H9 (cell line): ENCODE measurements around the gene EXO1. TPM values are rescaled to one million over a fixed set of nuclear protein-coding genes. Genes with fewer than 3 reads are reported as not detected.

Experiments used
- DNase-seq: peaks from one replicate; pipeline ENCODE4 v3.0.0-alpha.2; 2017
- H2AFZ ChIP-seq: one replicate; pipeline ENCODE4 v1.6.1; 2013; ENCODE audit warnings: mild to moderate bottlenecking, low read length, control low read depth, moderate library complexity
- H2AK5ac ChIP-seq: 2 replicates; pipeline ENCODE4 v1.6.1; 2013; ENCODE audit warnings: low read length, control low read depth, mixed read lengths; ENCODE audit not compliant: insufficient read length
- H2BK120ac ChIP-seq: one replicate; pipeline ENCODE4 v1.6.1; 2013; ENCODE audit warnings: low read depth, mild to moderate bottlenecking, low read length, control low read depth, inconsistent platforms; ENCODE audit not compliant: poor library complexity, severe bottlenecking
- H2BK12ac ChIP-seq: 2 replicates; pipeline ENCODE4 v1.6.1; 2013; ENCODE audit warnings: low read length, control low read depth, mixed read lengths, low read depth; ENCODE audit not compliant: insufficient read length
- H2BK15ac ChIP-seq: 2 replicates; pipeline ENCODE4 v1.6.1; 2013; ENCODE audit warnings: low read depth, low read length, control low read depth
- H2BK20ac ChIP-seq: one replicate; pipeline ENCODE4 v1.6.1; 2013; ENCODE audit warnings: low read depth, mild to moderate bottlenecking, low read length, control low read depth, inconsistent platforms; ENCODE audit not compliant: poor library complexity, severe bottlenecking
- H2BK5ac ChIP-seq: 2 replicates; pipeline ENCODE4 v1.6.1; 2013; ENCODE audit warnings: low read length, control low read depth, mixed read lengths; ENCODE audit not compliant: insufficient read length
- H3K14ac ChIP-seq: 2 replicates; pipeline ENCODE4 v1.6.1; 2013; ENCODE audit warnings: low read length, control low read depth; ENCODE audit not compliant: insufficient read depth
- H3K18ac ChIP-seq: 2 replicates; pipeline ENCODE4 v1.6.1; 2013; ENCODE audit warnings: low read depth, mild to moderate bottlenecking, mixed read lengths, low read length, control low read depth; ENCODE audit not compliant: insufficient read length
- H3K23ac ChIP-seq: 2 replicates; pipeline ENCODE4 v1.6.1; 2013; ENCODE audit warnings: low read length, control low read depth, mixed read lengths, low read depth; ENCODE audit not compliant: insufficient read length
- H3K23me2 ChIP-seq: 2 replicates; pipeline ENCODE4 v1.6.1; 2013; ENCODE audit warnings: low read depth, mild to moderate bottlenecking, mixed read lengths, low read length, control low read depth; ENCODE audit not compliant: insufficient read length, poor library complexity, severe bottlenecking
- H3K27ac ChIP-seq: 2 replicates; pipeline ENCODE4 v1.5.1; 2013; ENCODE audit warnings: low read length, control low read depth, mixed read lengths, low read depth; ENCODE audit not compliant: insufficient read length
- H3K27me3 ChIP-seq: 2 replicates; pipeline ENCODE4 v1.6.1; 2013; ENCODE audit warnings: low read length, control low read depth, inconsistent platforms; ENCODE audit not compliant: insufficient read depth
- H3K4ac ChIP-seq: 2 replicates; pipeline ENCODE4 v1.6.1; 2013; ENCODE audit warnings: low read depth, mild to moderate bottlenecking, control low read depth, inconsistent platforms, low read length, moderate library complexity
- H3K4me1 ChIP-seq: 2 replicates; pipeline ENCODE4 v1.6.1; 2013; ENCODE audit warnings: low read length, control low read depth, inconsistent platforms; ENCODE audit not compliant: insufficient read depth
- H3K4me2 ChIP-seq: 2 replicates; pipeline ENCODE4 v1.6.1; 2013; ENCODE audit warnings: low read length, control low read depth, mixed read lengths; ENCODE audit not compliant: insufficient read length, insufficient read depth
- H3K56ac ChIP-seq: 2 replicates; pipeline ENCODE4 v1.6.1; 2013; ENCODE audit warnings: low read depth, mild to moderate bottlenecking, mixed read lengths, low read length, control low read depth; ENCODE audit not compliant: insufficient read length
- H3K79me1 ChIP-seq: 2 replicates; pipeline ENCODE4 v1.6.1; 2013; ENCODE audit warnings: low read depth, mild to moderate bottlenecking, moderate library complexity, low read length, control low read depth, inconsistent platforms; ENCODE audit not compliant: insufficient read depth, poor library complexity, severe bottlenecking
- H3K79me2 ChIP-seq: 2 replicates; pipeline ENCODE4 v1.6.1; 2013; ENCODE audit warnings: low read length, control low read depth, inconsistent platforms; ENCODE audit not compliant: insufficient read depth
- H3K9ac ChIP-seq: 2 replicates; pipeline ENCODE4 v1.6.1; 2013; ENCODE audit warnings: low read length, control low read depth, mixed read lengths; ENCODE audit not compliant: insufficient read length; ENCODE audit errors: extremely low read depth
- H3K9me3 ChIP-seq: one replicate; pipeline ENCODE4 v1.6.1; 2013; ENCODE audit warnings: low read depth, low read length, inconsistent platforms; ENCODE audit not compliant: control insufficient read depth
- H3T11ph ChIP-seq: one replicate; pipeline ENCODE4 v1.6.1; 2013; ENCODE audit warnings: mild to moderate bottlenecking, low read length, control low read depth, inconsistent platforms
- H4K20me1 ChIP-seq: one replicate; pipeline ENCODE4 v1.6.1; 2013; ENCODE audit not compliant: control insufficient read depth, insufficient read length, insufficient read depth
- H4K5ac ChIP-seq: 2 replicates; pipeline ENCODE4 v1.6.1; 2013; ENCODE audit warnings: low read depth, mild to moderate bottlenecking, mixed read lengths, low read length, control low read depth; ENCODE audit not compliant: insufficient read length
- H4K8ac ChIP-seq: replicated peaks from 2 replicates; pipeline ENCODE4 v1.6.1; 2013; ENCODE audit warnings: low read length, control low read depth, mixed read lengths, low read depth; ENCODE audit not compliant: insufficient read length
- H4K91ac ChIP-seq: 2 replicates; pipeline ENCODE4 v1.6.1; 2013; ENCODE audit warnings: low read depth, mild to moderate bottlenecking, moderate library complexity, mixed read lengths, low read length, control low read depth; ENCODE audit not compliant: insufficient read length
- H3K27ac Mint-ChIP-seq, 3 experiments: 2 replicates in 2 of 3; 3 replicates in 1 of 3; pipeline ENCODE4 v1.8.0; 2020 to 2021; ENCODE audit warnings: mixed read lengths in 3 of 3, mild to moderate bottlenecking in 1 of 3, moderate library complexity in 1 of 3
- H3K27me3 Mint-ChIP-seq: 2 replicates; pipeline ENCODE4 v1.8.0; 2021; ENCODE audit warnings: low read depth, mild to moderate bottlenecking, moderate library complexity, mixed read lengths
- H3K36me3 Mint-ChIP-seq, 3 experiments: 2 replicates in 2 of 3; 3 replicates in 1 of 3; pipeline ENCODE4 v1.8.0; 2020 to 2021; ENCODE audit warnings: low read depth in 3 of 3, mixed read lengths in 3 of 3; ENCODE audit not compliant: insufficient read depth in 1 of 3
- H3K4me1 Mint-ChIP-seq, 2 experiments: 2 replicates each; pipeline ENCODE4 v1.8.0; 2020; ENCODE audit warnings: mixed read lengths in 2 of 2
- H3K4me3 Mint-ChIP-seq, 2 experiments: 2 replicates in 1 of 2; 3 replicates in 1 of 2; pipeline ENCODE4 v1.8.0; 2020 to 2021; ENCODE audit warnings: mild to moderate bottlenecking in 2 of 2, mixed read lengths in 2 of 2, moderate library complexity in 1 of 2
- H3K9me3 Mint-ChIP-seq, 2 experiments: 2 replicates in 1 of 2; 3 replicates in 1 of 2; pipeline ENCODE4 v1.8.0; 2020; ENCODE audit warnings: mild to moderate bottlenecking in 2 of 2, mixed read lengths in 2 of 2, moderate library complexity in 1 of 2
- CTCF ChIP-seq: fragments of 200-600 bp; sonication (generic); conservative IDR thresholded peaks from 3 replicates; pipeline ENCODE4 v1.8.0; 2021; ENCODE audit warnings: antibody characterized with exemption, mild to moderate bottlenecking
- WGBS: extraction: QIAGEN DNeasy Blood & Tissue Kit; methylation state at CpG from one replicate; pipeline ENCODE4 v1.1.7; 2013; ENCODE audit warnings: missing lambda C conversion rate, low lambda C conversion rate, mixed read lengths; ENCODE audit not compliant: insufficient read length; ENCODE audit errors: extremely low coverage; 5-methylcytosine and 5-hydroxymethylcytosine counted together
- total RNA-seq: library from RNA; stranded (reverse); gene quantifications from 2 replicates; pipeline ENCODE4 v1.2.1, GENCODE V29; 2021

Gene EXO1
- total RNA-seq, 1 experiment from 2014 or later: 43.2 TPM

- H3K14ac ChIP-seq: no peak overlapping the region
- Mint-ChIP-seq H3K27ac (no peak overlapping the region; a peak in 1 of 7 replicates), H3K4me1 (peaks cover 0 to 3% of the 10 kb centered on the region in 2 experiments; a peak in 1 of 4 replicates), H3K4me3 (no peak overlapping the region), H3K9me3 (no peaks in the 10 kb centered on the region), H3K36me3 (no peaks in the 10 kb centered on the region), H3K27me3 (peaks cover 1% of the 10 kb centered on the region; the same call in 1 of the 2 replicates)
- H2BK5ac ChIP-seq: no peak overlapping the region
- H3K27me3 ChIP-seq: no peaks in the 10 kb centered on the region
- no peak overlapping the region for H2BK20ac ChIP-seq
- no peaks in the 10 kb centered on the region for H3K4me1 ChIP-seq
- H2BK120ac ChIP-seq: no peak overlapping the region
- no peak for TF ChIP-seq CTCF
- no peaks in the 10 kb centered on the region for H3K23me2 ChIP-seq
- H3K27ac ChIP-seq: no peak overlapping the region
- H2AK5ac ChIP-seq: no peak overlapping the region
- no peaks in the 10 kb centered on the region for H3K79me1 ChIP-seq
- H3K79me2 ChIP-seq: no peaks in the 10 kb centered on the region
- no peak overlapping the region for H3T11ph ChIP-seq
- no peak overlapping the region for H3K23ac ChIP-seq
- no peak overlapping the region for H2BK15ac ChIP-seq
- H3K4me2 ChIP-seq: no peak overlapping the region
- no peak overlapping the region for H3K18ac ChIP-seq
- no CpG with 5 or more reads among the region's 1 CpG for WGBS
- H4K91ac ChIP-seq: no peak overlapping the region
- peak overlapping the region; percentile 60 for H4K5ac ChIP-seq
- no peak overlapping the region for H4K8ac ChIP-seq
- H3K4ac ChIP-seq: no peak overlapping the region
- H2AFZ ChIP-seq: no peak overlapping the region
- no peaks in the 10 kb centered on the region for H3K9me3 ChIP-seq
- no peak for DNase-seq
- no peaks in the 10 kb centered on the region for H4K20me1 ChIP-seq
- no peak overlapping the region for H3K56ac ChIP-seq
- no peak overlapping the region for H2BK12ac ChIP-seq
- no peak overlapping the region for H3K9ac ChIP-seq
Observed at GRCh38 chr1:241823925-241824324, 24.1 kb upstream of the EXO1 start.
